ENCODE results near the gene PDIA5. TPM values are rescaled to one million over a fixed set of nuclear protein-coding genes. Genes with fewer than 3 reads are reported as not detected.

The PDIA5 gene
- total RNA-seq, result 5.0 TPM

GRCh38 chr3:123066896-123067688 lies at the start of gene PDIA5:
Gene PDIA5, plus strand, starts transcription at chr3:123067025. Its CDS starts 140 bp downstream, at chr3:123067165.

DNA sequence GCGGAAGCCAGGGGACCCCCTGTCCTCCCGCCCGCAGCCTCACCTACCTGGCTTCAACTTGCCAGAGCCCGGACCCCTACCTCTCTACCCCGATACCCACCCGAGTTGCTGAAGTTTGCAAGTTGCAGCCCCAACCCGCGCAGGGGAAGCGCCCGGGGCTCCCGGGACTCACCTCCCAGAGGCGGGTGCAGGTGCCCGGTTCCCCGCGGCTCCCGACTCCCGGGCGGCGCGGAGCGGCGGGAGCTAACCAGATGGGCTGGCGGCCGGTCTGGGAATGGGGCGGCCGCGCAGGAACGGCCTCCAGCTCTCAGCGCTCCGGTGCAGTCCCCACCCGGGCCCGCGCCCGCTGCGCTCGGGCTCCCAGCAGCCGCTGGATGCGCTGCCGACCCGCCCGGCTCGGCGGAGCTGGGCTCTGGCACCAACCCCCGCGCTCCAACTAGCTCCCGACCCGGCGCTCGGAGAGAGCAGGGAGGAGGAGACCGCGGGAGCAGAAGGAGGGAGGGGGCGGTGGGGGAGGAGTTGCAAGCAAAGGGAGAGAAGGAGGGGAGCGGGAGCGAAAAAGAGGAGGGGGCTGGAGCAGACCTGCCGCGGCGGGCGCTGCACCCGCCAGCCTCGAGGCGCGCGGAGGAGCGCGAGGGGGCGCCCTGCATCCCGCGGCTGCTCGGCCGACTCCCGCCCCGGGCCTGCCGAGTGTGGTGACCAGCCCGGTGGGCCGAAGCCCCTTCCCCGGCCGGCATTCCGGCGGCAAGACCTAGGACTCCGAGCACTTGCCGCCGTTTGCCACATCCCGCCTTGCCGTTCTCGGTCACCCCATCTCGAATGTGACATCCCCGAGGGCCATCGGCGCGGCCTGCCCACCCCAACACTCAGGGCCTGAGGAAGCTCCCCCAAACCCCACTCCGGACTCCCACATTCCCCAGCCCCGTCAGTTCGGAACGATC lies 39.3 kb upstream of the PDIA5 start, which contains the start of gene SEMA5B:
Gene SEMA5B (minus strand): TSS at position 472 of the 941 bp plus-strand sequence. CDS start 66,500 bp downstream, outside the sequence.

GRCh38 chr3:123201557-123202427 lies 135.0 kb downstream of the PDIA5 start, which contains the start of gene SEC22A:
Gene SEC22A, plus strand, starts transcription at chr3:123201943. Its CDS starts 7,275 bp downstream, at chr3:123209218.

Other genes with a start within 250 kb of the PDIA5 start
- gene SEMA5B, start 39.3 kb upstream of the PDIA5 start, total RNA-seq, result 28.5 TPM
- 44.1 TPM for gene SEC22A, start 134.9 kb downstream of the PDIA5 start, total RNA-seq

Measured in parietal lobe (tissue), 1 donor.